GM19468 (cell line): ENCODE measurements around the gene TRMT61A.

Experiments
- ATAC-seq: cut with Tn5 transposase; IDR thresholded peaks from one replicate; pipeline ENCODE4 v1.9.1; 2021; ENCODE audit warnings: mild to moderate bottlenecking, moderate library complexity, moderate number of reproducible peaks; ENCODE audit not compliant: unreplicated experiment; ENCODE audit errors: extremely low read depth

Gene TRMT61A

GRCh38 chr14:103544388-103545218 lies 15.6 kb downstream of the TRMT61A start:
- no peak for ATAC-seq

GRCh38 chr14:103545219-103545914 lies 16.4 kb downstream of the TRMT61A start:
- no peak for ATAC-seq

- no peak for ATAC-seq
Observed at GRCh38 chr14:103545915-103546651, 17.1 kb downstream of the TRMT61A start.

- no peak for ATAC-seq
Observed at GRCh38 chr14:103546652-103547454, 17.9 kb downstream of the TRMT61A start.

GRCh38 chr14:103547455-103547940 lies 18.5 kb downstream of the TRMT61A start:
- ATAC-seq, result no peak

GRCh38 chr14:103547941-103548462 lies 19.0 kb downstream of the TRMT61A start:
- ATAC-seq, result no peak

GRCh38 chr14:103548463-103549351 lies 19.7 kb downstream of the TRMT61A start:
- ATAC-seq, result no peak

GRCh38 chr14:103549361-103550311 lies 20.6 kb downstream of the TRMT61A start:
- no peak for ATAC-seq

- ATAC-seq, result no peak
Observed at GRCh38 chr14:103550451-103551337, 21.7 kb downstream of the TRMT61A start.

GRCh38 chr14:103551338-103551762 lies 22.4 kb downstream of the TRMT61A start:
- no peak for ATAC-seq

- no peak for ATAC-seq
Observed at GRCh38 chr14:103552011-103552845, 23.2 kb downstream of the TRMT61A start.

- ATAC-seq, result no peak
Observed at GRCh38 chr14:103552846-103553210, 23.8 kb downstream of the TRMT61A start.

GRCh38 chr14:103555559-103556337 lies 26.8 kb downstream of the TRMT61A start:
- ATAC-seq, result no peak

- no peak for ATAC-seq
Observed at GRCh38 chr14:103556946-103557758, 28.2 kb downstream of the TRMT61A start.
